Measurements from ENCODE around the gene ZNF23.

Gene ZNF23

GRCh38 chr16:71493213-71493612, 31.2 kb upstream of the ZNF23 start:
- Histone ChIP-seq H3K4me1 (ENCODE audit: low read length) (no peaks in the 10 kb centered on the region), H3K4me3 (ENCODE audit: low read length) (no peak overlapping the region), H3K27ac (ENCODE audit: low read length) (no peak overlapping the region), H3K4me2 (ENCODE audit: low read length) (no peak overlapping the region), H3K36me3 (replicated peaks; ENCODE audit: low read depth, low read length) (no peaks in the 10 kb centered on the region), H2AFZ (ENCODE audit: low read depth, low read length) (no peak overlapping the region), H3K9me3 (ENCODE audit: insufficient read depth, low read length) (no peaks in the 10 kb centered on the region), H3K27me3 (ENCODE audit: low read depth, low read length) (no peaks in the 10 kb centered on the region), H3K9ac (ENCODE audit: low read length) (no peak overlapping the region), H4K20me1 (ENCODE audit: insufficient read depth, low read length) (no peaks in the 10 kb centered on the region), H3K79me2 (ENCODE audit: low read length) (no peaks in the 10 kb centered on the region)
- TF ChIP-seq EZH2phosphoT487 (IDR thresholded peaks at IDR 0.05; ENCODE audit: low read depth) (no peak), CTCF (IDR thresholded peaks at IDR 0.05; ENCODE audit: low read depth, low read length) (no peak)

- H4K20me1 ChIP-seq (ENCODE audit: insufficient read depth, low read length), result no peaks in the 10 kb centered on the region
- no peak overlapping the region for H3K4me3 ChIP-seq (ENCODE audit: low read length)
- H3K79me2 ChIP-seq (ENCODE audit: low read length), result no peaks in the 10 kb centered on the region
- H3K9me3 ChIP-seq (ENCODE audit: insufficient read depth, low read length), result no peaks in the 10 kb centered on the region
- TF ChIP-seq CTCF (IDR thresholded peaks at IDR 0.05; ENCODE audit: low read depth, low read length), result no peak
- no peak for TF ChIP-seq EZH2phosphoT487 (IDR thresholded peaks at IDR 0.05; ENCODE audit: low read depth)
- no peak overlapping the region for H3K27ac ChIP-seq (ENCODE audit: low read length)
- H2AFZ ChIP-seq (ENCODE audit: low read depth, low read length), result no peak overlapping the region
- no peaks in the 10 kb centered on the region for H3K36me3 ChIP-seq (replicated peaks; ENCODE audit: low read depth, low read length)
- H3K27me3 ChIP-seq (ENCODE audit: low read depth, low read length), result no peaks in the 10 kb centered on the region
- no peaks in the 10 kb centered on the region for H3K4me1 ChIP-seq (ENCODE audit: low read length)
- H3K9ac ChIP-seq (ENCODE audit: low read length), result no peak overlapping the region
- no peak overlapping the region for H3K4me2 ChIP-seq (ENCODE audit: low read length)
Measured at GRCh38 chr16:71492786-71493185, 30.7 kb upstream of the ZNF23 start.

GRCh38 chr16:71491054-71491453, 29.0 kb upstream of the ZNF23 start:
- Histone ChIP-seq H3K9ac (ENCODE audit: low read length) (no peak overlapping the region), H3K4me1 (ENCODE audit: low read length) (no peaks in the 10 kb centered on the region; the same call in 1 of the 2 replicates), H3K27ac (ENCODE audit: low read length) (no peak overlapping the region), H4K20me1 (ENCODE audit: insufficient read depth, low read length) (no peaks in the 10 kb centered on the region), H3K36me3 (replicated peaks; ENCODE audit: low read depth, low read length) (no peaks in the 10 kb centered on the region), H3K27me3 (ENCODE audit: low read depth, low read length) (no peaks in the 10 kb centered on the region), H2AFZ (ENCODE audit: low read depth, low read length) (no peak overlapping the region), H3K4me3 (ENCODE audit: low read length) (no peak overlapping the region), H3K9me3 (ENCODE audit: insufficient read depth, low read length) (no peaks in the 10 kb centered on the region), H3K79me2 (ENCODE audit: low read length) (no peaks in the 10 kb centered on the region), H3K4me2 (ENCODE audit: low read length) (no peak overlapping the region)
- TF ChIP-seq EZH2phosphoT487 (IDR thresholded peaks at IDR 0.05; ENCODE audit: low read depth) (no peak), CTCF (IDR thresholded peaks at IDR 0.05; ENCODE audit: low read depth, low read length) (no peak)

- Histone ChIP-seq H3K4me2 (ENCODE audit: low read length) (no peak overlapping the region), H3K36me3 (replicated peaks; ENCODE audit: low read depth, low read length) (no peaks in the 10 kb centered on the region), H3K27ac (ENCODE audit: low read length) (no peak overlapping the region), H3K79me2 (ENCODE audit: low read length) (no peaks in the 10 kb centered on the region), H4K20me1 (ENCODE audit: insufficient read depth, low read length) (no peaks in the 10 kb centered on the region), H3K9me3 (ENCODE audit: insufficient read depth, low read length) (no peaks in the 10 kb centered on the region), H3K27me3 (ENCODE audit: low read depth, low read length) (no peaks in the 10 kb centered on the region), H3K9ac (ENCODE audit: low read length) (no peak overlapping the region), H3K4me3 (ENCODE audit: low read length) (no peak overlapping the region), H3K4me1 (ENCODE audit: low read length) (peaks cover 4% of the 10 kb centered on the region; the same call in 1 of the 2 replicates), H2AFZ (ENCODE audit: low read depth, low read length) (no peak overlapping the region)
- no peak for TF ChIP-seq CTCF (IDR thresholded peaks at IDR 0.05; ENCODE audit: low read depth, low read length)
- no peak for TF ChIP-seq EZH2phosphoT487 (IDR thresholded peaks at IDR 0.05; ENCODE audit: low read depth)
Measured at GRCh38 chr16:71490361-71490760, 28.3 kb upstream of the ZNF23 start.

Measured in OCI-LY3 (cell line).